IMR-90 (cell line): Measurements from ENCODE around the gene OSTF1. TPM values are rescaled to one million over a fixed set of nuclear protein-coding genes. Genes with fewer than 3 reads are reported as not detected.

ENCODE experiments used
- ATAC-seq: fragments of 200-7000 bp; cut with Tn5 transposase; 2 replicates; pipeline ENCODE4 v1.9.1; 2020; ENCODE audit warnings: low read depth, mild to moderate bottlenecking, moderate library complexity
- BruUV-seq: library from RNA; stranded (reverse); fragments of 400-500 nt; replicated peaks from 2 replicates; lab custom pipeline; 2021; lab: Mats Ljungman, UMichigan
- CTCF ChIA-PET: fragments of 300-600 bp; formaldehyde crosslinking; extraction: SDS; loops from one replicate; lab custom pipeline; 2021; ENCODE audit warnings: antibody characterized with exemption; lab: Yijun Ruan, JAX
- POLR2A ChIA-PET: fragments of 300-600 bp; sonication (Branson Sonifier 250); formaldehyde crosslinking; loops from one replicate; lab custom pipeline; 2022; ENCODE audit warnings: antibody characterized with exemption; ENCODE audit not compliant: unreplicated experiment; lab: Charles Lee
- DNase-seq: peaks from one replicate; pipeline ENCODE4 v3.0.0; 2013
- H2AFZ ChIP-seq: replicated peaks from 2 replicates; pipeline ENCODE3; 2013; ENCODE audit warnings: low read length, mild to moderate bottlenecking; ENCODE audit not compliant: poor library complexity
- H2AK5ac ChIP-seq: 2 replicates; pipeline ENCODE4 v1.6.1; 2013; ENCODE audit warnings: low read depth, low read length, inconsistent platforms
- H2AK9ac ChIP-seq: replicated peaks from 2 replicates; pipeline ENCODE3; 2013; ENCODE audit warnings: mild to moderate bottlenecking, low read depth, low read length, moderate library complexity; ENCODE audit not compliant: poor library complexity
- H2BK120ac ChIP-seq: 2 replicates; pipeline ENCODE4 v1.6.1; 2013; ENCODE audit warnings: low read depth, low read length, inconsistent platforms
- H2BK15ac ChIP-seq: 3 replicates; pipeline ENCODE4 v1.6.1; 2013; ENCODE audit warnings: low read depth, low read length, inconsistent platforms
- H2BK20ac ChIP-seq: 2 replicates; pipeline ENCODE4 v1.6.1; 2013; ENCODE audit warnings: low read depth, mild to moderate bottlenecking, inconsistent platforms, low read length, moderate library complexity
- H2BK5ac ChIP-seq: 2 replicates; pipeline ENCODE4 v1.6.1; 2013; ENCODE audit warnings: mild to moderate bottlenecking, low read depth, low read length, inconsistent platforms; ENCODE audit not compliant: poor library complexity, severe bottlenecking
- H3K14ac ChIP-seq: replicated peaks from 2 replicates; pipeline ENCODE4 v1.6.1; 2013; ENCODE audit warnings: low read depth, low read length, inconsistent platforms
- H3K18ac ChIP-seq: 2 replicates; pipeline ENCODE4 v1.6.1; 2013; ENCODE audit warnings: low read depth, low read length, control low read depth
- H3K23ac ChIP-seq: 2 replicates; pipeline ENCODE4 v1.6.1; 2013; ENCODE audit warnings: low read depth, low read length, inconsistent platforms
- H3K27ac ChIP-seq: 2 replicates; pipeline ENCODE4 v1.5.1; 2013; ENCODE audit warnings: mild to moderate bottlenecking, control low read depth, low read length; ENCODE audit not compliant: insufficient read depth
- H3K27me3 ChIP-seq: 2 replicates; pipeline ENCODE4 v1.6.1; 2013; ENCODE audit warnings: low read length; ENCODE audit not compliant: control insufficient read depth, insufficient read depth
- H3K36me3 ChIP-seq: 2 replicates; pipeline ENCODE4 v1.6.1; 2013; ENCODE audit warnings: low read length, mixed read lengths; ENCODE audit not compliant: control insufficient read depth, insufficient read depth
- H3K4ac ChIP-seq: 2 replicates; pipeline ENCODE4 v1.6.1; 2013; ENCODE audit warnings: low read depth, low read length, inconsistent platforms
- H3K4me1 ChIP-seq: 2 replicates; pipeline ENCODE4 v1.6.1; 2013; ENCODE audit warnings: low read length, mixed read lengths; ENCODE audit not compliant: control insufficient read depth, insufficient read depth
- H3K4me2 ChIP-seq: 2 replicates; pipeline ENCODE4 v1.6.1; 2013; ENCODE audit warnings: low read depth, mild to moderate bottlenecking, control low read depth, low read length, moderate library complexity
- H3K4me3 ChIP-seq: 2 replicates; pipeline ENCODE4 v1.5.1; 2013; ENCODE audit warnings: low read depth, mild to moderate bottlenecking, control low read depth, low read length, moderate library complexity; ENCODE audit not compliant: insufficient read depth
- H3K56ac ChIP-seq: 2 replicates; pipeline ENCODE4 v1.6.1; 2013; ENCODE audit warnings: low read length, inconsistent platforms; ENCODE audit not compliant: insufficient read depth; ENCODE audit errors: extremely low read depth
- H3K79me1 ChIP-seq, 2 experiments: 2 replicates each; pipeline ENCODE4 v1.6.1; 2013; ENCODE audit warnings: low read length in 2 of 2, inconsistent platforms in 1 of 2, low read depth in 1 of 2
- H3K9ac ChIP-seq: 2 replicates; pipeline ENCODE4 v1.6.1; 2013; ENCODE audit warnings: low read depth, low read length, control low read depth
- H3K9me1 ChIP-seq: 2 replicates; pipeline ENCODE4 v1.6.1; 2013; ENCODE audit warnings: low read length, inconsistent platforms; ENCODE audit not compliant: insufficient read depth
- H3K9me3 ChIP-seq: 2 replicates; pipeline ENCODE4 v1.6.1; 2013; ENCODE audit warnings: low read length; ENCODE audit not compliant: control insufficient read depth, insufficient read depth
- H4K20me1 ChIP-seq: 2 replicates; pipeline ENCODE4 v1.6.1; 2013; ENCODE audit warnings: low read length, inconsistent platforms; ENCODE audit not compliant: insufficient read depth
- H4K5ac ChIP-seq: 2 replicates; pipeline ENCODE4 v1.6.1; 2013; ENCODE audit warnings: mild to moderate bottlenecking, low read depth, low read length, control low read depth
- H4K8ac ChIP-seq, 2 experiments: 2 replicates each; pipeline ENCODE4 v1.6.1; 2013; ENCODE audit warnings: low read depth in 2 of 2, low read length in 2 of 2, control low read depth in 1 of 2, inconsistent platforms in 1 of 2
- H4K91ac ChIP-seq: 2 replicates; pipeline ENCODE4 v1.6.1; 2013; ENCODE audit warnings: low read depth, low read length, inconsistent platforms; ENCODE audit not compliant: insufficient read depth
- CEBPB ChIP-seq: IDR thresholded peaks from 2 replicates; pipeline ENCODE4 v1.6.1; 2012; ENCODE audit warnings: low read depth, low read length, improper control_type of control experiment
- CHD1 ChIP-seq: IDR thresholded peaks from 2 replicates; pipeline ENCODE4 v1.6.1; 2012; ENCODE audit warnings: low read depth, low read length, improper control_type of control experiment
- FOS ChIP-seq: fragments of 150-350 bp; IDR thresholded peaks from 2 replicates; pipeline ENCODE4 v1.6.1; 2016; ENCODE audit warnings: low read depth, low read length
- MAFK ChIP-seq: IDR thresholded peaks from 2 replicates; pipeline ENCODE4 v1.6.1; 2012; ENCODE audit warnings: low read depth, low read length, improper control_type of control experiment
- MAZ ChIP-seq: IDR thresholded peaks from 2 replicates; pipeline ENCODE4 v1.6.1; 2012; ENCODE audit warnings: low read depth, mild to moderate bottlenecking, low read length, improper control_type of control experiment, moderate library complexity, borderline replicate concordance
- POLR2A ChIP-seq: IDR thresholded peaks from 2 replicates; pipeline ENCODE4 v1.6.1; 2012; ENCODE audit warnings: mild to moderate bottlenecking, low read depth, low read length
- WGBS, 2 experiments: methylation state at CpG; one replicate each; pipeline versions ENCODE4 v1.1.5 to v1.1.7; 2013; ENCODE audit warnings: missing lambda C conversion rate in 2 of 2; ENCODE audit not compliant: insufficient read length in 1 of 2; ENCODE audit errors: extremely low coverage in 2 of 2; 5-methylcytosine and 5-hydroxymethylcytosine counted together
- dilution Hi-C: fragments of 300-500 bp; cut with HindIII; formaldehyde crosslinking; loops from one replicate; pipeline ENCODE4 v1.14.3; 2018; ENCODE audit warnings: low sequenced_read_pairs; ENCODE audit not compliant: unreplicated experiment
- in situ Hi-C: fragments of 300-500 bp; cut with MboI; formaldehyde crosslinking; loops from 3 replicates; pipeline ENCODE4 v1.14.3; 2019; ENCODE audit warnings: low sequenced_read_pairs, inconsistent platforms, mixed read lengths
- intact Hi-C: fragments of 100-400 bp; cut with micrococcal nuclease; formaldehyde crosslinking; loops from 2 replicates; pipeline ENCODE4 v1.10.0; 2022
- polyA plus RNA-seq, 3 experiments: library from polyadenylated mRNA; depleted of rRNA; stranded (reverse); fragments of >200 nt; gene quantifications; 2 replicates each; pipeline ENCODE4 v1.2.3, GENCODE V29; 2012; ENCODE audit warnings: low replicate concordance in 1 of 3
- total RNA-seq: library from RNA; depleted of rRNA; stranded (reverse); fragments of >200 nt; gene quantifications from 2 replicates; pipeline ENCODE4 v1.2.3, GENCODE V29; 2012
- TF ChIP-seq, protein P1 (sequence below): conservative IDR thresholded peaks from 2 replicates; pipeline ENCODE4 v1.5.1; 2012; ENCODE audit warnings: mild to moderate bottlenecking, low read depth, low read length, improper control_type of control experiment

The OSTF1 gene
- total and polyA plus RNA-seq, 2 of the 4 experiments (the other 2 are of a cell fraction): 17.1 to 41.6 TPM

- Histone ChIP-seq H3K27ac (no peak overlapping the region), H3K4me2 (peak overlapping the region; percentile 95), H3K27me3 (no peaks in the 10 kb centered on the region), H3K4ac (no peak overlapping the region), H4K8ac (peak overlapping the region; percentile 22 to 49; a peak in 2 of 4 replicates), H2BK20ac (no peak overlapping the region; the same call in 1 of the 2 replicates), H3K9me3 (no peaks in the 10 kb centered on the region), H4K20me1 (no peaks in the 10 kb centered on the region), H3K9ac (peak overlapping the region; percentile 32; the same call in 1 of the 2 replicates), H2AK5ac (no peak overlapping the region), H2AFZ (no peak overlapping the region), H4K5ac (no peak overlapping the region), H2BK5ac (no peak overlapping the region), H3K14ac (no peak overlapping the region), H3K18ac (no peak overlapping the region), H3K23ac (no peak overlapping the region), H2AK9ac (no peak overlapping the region), H4K91ac (no peak overlapping the region), H3K56ac (no peak overlapping the region), H3K4me3 (peak overlapping the region; percentile 99; the same call in 1 of the 2 replicates), H2BK120ac (no peak overlapping the region), H3K9me1 (peaks cover 2% of the 10 kb centered on the region; the same call in 1 of the 2 replicates), H3K4me1 (peaks cover 2% of the 10 kb centered on the region; the same call in 1 of the 2 replicates), H3K79me1 (peaks cover 11 to 30% of the 10 kb centered on the region in 2 experiments; a peak in 2 of 4 replicates), H3K36me3 (no peaks in the 10 kb centered on the region), H2BK15ac (no peak overlapping the region)
- in situ Hi-C loops: no loop called here
- no TSS peak for BruUV-seq
- DNase-seq (no peak), ATAC-seq (no peak)
- dilution Hi-C loops: no loop called here
- ChIA-PET POLR2A (no interaction called here), CTCF (interaction anchor here (0.6 to 1.6 kb wide), 3 partner anchors 22 to 255 kb away, joined by 3 to 4 read pairs (median 4); no protein-coding TSS in a partner anchor)
- intact Hi-C loops: loop anchor here (5.0 kb wide), 1 partner anchor 151 kb away; no protein-coding TSS in a partner anchor
- TF ChIP-seq FOS (no peak), MAZ (no peak), MAFK (peak; percentile 51), CEBPB (no peak), CHD1 (no peak), POLR2A (no peak)
- TF ChIP-seq, protein P1, sequence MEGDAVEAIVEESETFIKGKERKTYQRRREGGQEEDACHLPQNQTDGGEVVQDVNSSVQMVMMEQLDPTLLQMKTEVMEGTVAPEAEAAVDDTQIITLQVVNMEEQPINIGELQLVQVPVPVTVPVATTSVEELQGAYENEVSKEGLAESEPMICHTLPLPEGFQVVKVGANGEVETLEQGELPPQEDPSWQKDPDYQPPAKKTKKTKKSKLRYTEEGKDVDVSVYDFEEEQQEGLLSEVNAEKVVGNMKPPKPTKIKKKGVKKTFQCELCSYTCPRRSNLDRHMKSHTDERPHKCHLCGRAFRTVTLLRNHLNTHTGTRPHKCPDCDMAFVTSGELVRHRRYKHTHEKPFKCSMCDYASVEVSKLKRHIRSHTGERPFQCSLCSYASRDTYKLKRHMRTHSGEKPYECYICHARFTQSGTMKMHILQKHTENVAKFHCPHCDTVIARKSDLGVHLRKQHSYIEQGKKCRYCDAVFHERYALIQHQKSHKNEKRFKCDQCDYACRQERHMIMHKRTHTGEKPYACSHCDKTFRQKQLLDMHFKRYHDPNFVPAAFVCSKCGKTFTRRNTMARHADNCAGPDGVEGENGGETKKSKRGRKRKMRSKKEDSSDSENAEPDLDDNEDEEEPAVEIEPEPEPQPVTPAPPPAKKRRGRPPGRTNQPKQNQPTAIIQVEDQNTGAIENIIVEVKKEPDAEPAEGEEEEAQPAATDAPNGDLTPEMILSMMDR: no peak
- no CpG with 5 or more reads among the region's 16 CpGs for WGBS, 2 experiments
Measured at GRCh38 chr9:75086541-75087288, 1.6 kb upstream of the OSTF1 start.
